MV-4-11 (cell line): ENCODE measurements around the gene KCNC4.
A peak's percentile ranks its signal among the peaks of the same experiment; 100 is the strongest.

ENCODE experiments used
- DNase-seq: peaks from one replicate; lab custom pipeline; 2025; lab: John Stamatoyannopoulos, UW

KCNC4 gene

DNA sequence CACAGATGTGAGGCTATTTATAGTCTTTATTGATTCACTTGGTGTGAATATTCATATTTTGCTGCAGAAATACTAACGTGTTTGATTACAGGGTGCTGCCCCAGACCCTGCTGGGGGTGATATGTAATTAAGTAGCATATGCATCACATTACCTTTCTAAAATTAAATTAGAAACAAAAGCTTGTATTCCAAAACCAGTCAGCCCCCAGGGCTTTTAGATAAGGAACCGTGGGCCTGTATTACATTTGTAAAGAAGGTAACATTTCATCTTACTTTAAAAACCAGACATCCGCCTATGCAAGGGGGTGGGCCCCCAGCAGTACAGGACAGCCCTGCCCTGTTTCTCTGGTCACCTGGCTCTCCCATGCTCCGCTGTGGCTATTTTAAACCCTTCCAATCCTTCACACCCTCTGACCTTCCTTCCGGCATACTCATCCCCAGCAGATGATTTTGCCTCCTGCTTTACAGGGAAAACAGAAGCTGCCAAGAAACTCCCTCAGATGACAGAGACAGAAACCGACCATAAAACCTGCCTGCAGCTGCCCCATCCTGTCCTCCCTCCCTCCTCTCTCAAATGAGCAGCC is 22.0 kb upstream of the KCNC4 start:
- no peak for DNase-seq

DNA sequence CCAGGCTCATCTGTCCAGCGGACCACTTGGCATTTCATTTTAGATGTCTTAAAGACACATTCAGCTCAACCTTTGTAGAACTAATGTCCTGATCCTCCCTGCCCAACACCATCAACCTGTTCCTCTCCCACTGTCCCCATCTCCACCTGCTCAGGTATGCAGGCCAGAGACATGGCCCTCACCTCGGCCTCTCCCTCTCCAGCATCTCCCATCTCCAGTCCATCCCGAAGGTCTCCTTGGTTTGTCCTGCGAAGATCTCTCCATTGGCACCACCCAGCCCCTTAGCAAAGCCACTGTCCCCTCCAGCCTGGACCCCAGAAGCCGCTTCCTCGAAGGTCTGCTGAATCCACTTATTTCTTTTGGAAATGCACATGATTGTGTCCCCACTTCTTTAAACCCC is 20.9 kb upstream of the KCNC4 start:
- DNase-seq = no peak

DNA sequence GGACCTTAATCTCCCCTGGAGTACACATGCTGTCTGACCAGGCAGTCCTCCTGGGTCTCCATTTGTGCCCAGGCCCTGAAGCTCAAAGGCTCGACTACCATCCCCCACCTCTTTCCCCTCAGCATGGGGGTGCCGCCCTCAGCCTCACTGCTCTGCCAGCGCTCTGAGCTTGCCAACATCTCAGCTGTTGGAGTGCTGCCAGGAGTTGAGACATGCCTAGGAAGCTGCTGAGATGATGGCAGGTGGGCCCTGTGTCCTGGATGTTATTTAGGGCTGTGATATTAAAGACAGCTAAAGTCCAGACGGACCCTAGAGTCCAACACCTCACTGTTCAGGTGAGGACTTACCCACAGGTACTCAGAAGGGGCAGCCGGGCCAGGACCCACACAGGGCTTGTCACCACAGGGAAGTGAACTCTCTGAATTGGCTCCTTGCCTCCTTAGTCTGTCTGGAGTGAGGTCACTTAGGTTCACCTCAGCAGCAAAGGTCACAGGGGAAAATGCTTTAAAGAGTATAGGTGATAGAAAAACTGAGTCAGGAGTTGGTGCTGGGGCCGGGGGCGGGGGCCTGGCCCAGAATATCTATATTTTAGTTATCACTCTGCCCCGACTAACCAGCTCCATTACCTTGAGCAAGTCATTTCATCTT is 19.7 kb upstream of the KCNC4 start:
- DNase-seq = no peak

DNA sequence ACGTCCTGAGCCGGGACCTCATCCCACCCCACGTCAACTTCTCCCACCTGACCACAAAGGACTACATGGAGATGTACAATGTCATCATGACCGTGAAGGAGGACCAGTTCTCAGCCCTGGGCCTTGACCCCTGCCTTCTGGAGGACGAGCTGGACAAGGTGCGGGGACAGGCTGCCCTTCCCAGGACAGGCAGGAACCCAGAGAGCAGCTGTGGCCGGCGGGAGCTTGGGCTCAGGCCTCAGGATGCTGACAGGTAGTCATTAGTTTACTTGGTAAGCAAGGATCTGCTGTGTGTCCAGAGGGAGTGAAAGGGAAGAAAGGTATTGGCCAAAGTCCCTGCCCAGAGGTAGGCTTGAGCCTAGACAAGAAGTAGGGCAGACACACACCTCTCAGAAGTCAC is 17.6 kb upstream of the KCNC4 start:
- no peak for DNase-seq

DNA sequence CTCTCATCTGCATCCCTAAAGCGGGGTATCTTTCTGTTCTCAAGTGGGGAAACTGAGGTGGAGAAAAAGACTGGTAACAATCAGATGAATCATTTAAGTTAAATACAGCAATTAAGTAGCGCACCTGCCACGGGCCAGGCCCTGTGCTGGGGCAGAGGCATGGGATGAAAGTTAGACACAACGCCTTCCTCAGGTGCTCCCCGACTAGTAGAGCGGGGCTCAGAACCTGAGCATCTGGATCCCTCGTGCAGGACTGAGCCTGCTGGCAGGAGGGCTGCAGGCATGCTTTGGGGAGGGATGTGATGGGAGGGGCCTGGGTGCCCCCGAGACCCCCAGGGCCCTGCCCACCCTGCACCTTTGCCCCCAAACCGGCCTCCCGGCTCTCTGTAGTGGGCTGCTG is 14.9 kb upstream of the KCNC4 start:
- no peak for DNase-seq

DNA sequence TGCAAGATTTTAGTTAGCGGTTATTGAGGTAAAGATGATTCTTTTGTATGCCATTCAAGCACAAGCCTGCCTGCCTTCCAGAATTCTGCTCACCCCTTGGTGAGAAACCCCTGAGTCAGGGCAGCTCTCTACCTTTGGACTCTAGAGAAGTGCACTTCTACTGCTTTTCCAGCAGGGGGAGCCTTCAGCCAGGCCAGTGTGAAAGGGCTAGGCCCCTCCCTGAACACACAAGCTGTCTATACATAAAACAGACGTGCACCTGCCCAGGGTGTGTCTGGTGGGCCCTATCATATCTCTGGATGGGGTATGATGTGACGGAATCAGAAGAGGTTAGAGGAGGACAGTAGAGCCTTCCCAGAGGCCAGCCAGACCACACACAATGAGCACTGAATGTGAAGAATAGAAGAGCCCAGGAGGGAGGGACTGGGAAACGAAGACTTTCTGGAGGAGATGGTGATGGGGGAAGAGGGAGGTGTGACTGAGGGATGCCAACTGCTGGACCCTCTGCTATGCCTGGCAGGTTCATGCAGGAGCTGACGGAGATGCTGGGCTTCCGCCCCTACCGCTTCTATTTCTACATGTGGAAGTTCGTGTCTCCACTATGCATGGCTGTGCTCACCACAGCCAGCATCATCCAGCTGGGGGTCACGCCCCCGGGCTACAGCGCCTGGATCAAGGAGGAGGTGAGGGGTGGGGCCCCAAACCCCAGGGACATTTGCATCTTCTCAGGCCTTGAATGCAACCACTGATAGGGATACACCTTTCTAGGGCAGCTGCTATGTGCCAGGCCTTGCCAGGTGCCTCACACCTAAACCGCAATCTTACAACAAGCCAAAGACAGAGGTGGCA is 13.0 kb upstream of the KCNC4 start:
- peak; percentile 19 for DNase-seq

DNA sequence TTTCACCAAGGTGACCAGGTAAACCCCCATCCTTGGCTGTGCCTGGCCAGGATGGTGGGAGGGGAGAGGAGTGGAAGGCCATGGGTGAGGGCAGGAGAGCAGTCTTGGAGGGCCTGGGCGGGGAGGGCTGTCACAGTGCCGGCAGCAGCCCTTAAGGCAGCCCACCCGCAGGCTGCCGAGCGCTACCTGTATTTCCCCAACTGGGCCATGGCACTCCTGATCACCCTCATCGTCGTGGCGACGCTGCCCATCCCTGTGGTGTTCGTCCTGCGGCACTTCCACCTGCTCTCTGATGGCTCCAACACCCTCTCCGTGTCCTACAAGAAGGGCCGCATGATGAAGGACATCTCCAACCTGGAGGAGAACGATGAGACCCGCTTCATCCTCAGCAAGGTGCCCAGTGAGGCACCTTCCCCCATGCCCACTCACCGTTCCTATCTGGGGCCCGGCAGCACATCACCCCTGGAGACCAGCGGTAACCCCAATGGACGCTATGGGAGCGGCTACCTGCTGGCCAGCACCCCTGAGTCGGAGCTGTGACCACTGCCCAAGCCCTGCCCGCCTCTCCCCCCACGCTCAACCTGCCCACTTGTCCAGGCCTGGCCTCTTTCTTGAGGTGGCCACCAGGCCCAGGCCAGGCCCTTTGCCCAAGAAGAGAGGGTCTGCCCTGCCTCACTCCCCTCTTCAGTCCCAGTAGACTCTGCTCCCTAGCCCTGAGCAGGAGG is 12.0 kb upstream of the KCNC4 start:
- DNase-seq = no peak

DNA sequence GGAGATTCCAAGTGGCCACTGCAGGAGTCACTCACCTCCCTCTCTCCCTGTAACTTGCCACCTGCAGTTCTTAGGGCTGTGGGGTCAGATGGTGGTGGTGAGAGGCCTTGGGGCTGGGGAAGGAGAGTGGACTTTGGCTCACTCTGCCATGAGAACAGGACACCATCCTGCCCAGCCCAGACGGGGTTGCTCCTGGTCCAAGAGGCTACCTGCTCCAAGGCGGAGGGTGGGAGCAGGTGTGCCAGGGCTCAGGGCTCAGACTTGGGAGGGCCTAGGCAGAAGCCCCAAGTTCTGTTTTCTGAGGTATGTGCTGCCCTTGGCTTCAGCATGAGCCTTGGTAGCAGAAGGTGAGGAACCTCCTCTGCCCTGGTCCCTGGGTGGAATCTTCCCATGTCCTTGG is 11.4 kb upstream of the KCNC4 start:
- DNase-seq = no peak

DNA sequence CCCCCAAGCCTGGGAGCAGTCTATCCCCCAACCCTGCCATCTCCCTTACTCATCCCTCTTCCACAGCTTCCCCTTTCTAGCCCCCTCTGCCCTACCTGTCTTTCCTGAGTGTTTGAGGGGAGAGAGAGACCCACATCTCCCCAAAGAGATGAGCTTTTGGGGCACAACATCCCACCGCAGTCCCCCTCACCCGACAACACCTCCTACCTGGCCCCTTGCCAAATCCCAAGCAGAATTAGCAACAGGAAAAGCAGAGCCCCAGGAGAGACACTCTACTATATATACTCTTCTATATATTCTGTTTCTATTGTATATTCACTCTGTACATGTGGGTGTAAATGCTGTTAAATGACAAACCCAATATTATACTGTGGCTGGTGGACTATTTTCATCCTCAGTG is 9.9 kb upstream of the KCNC4 start:
- DNase-seq = no peak

DNA sequence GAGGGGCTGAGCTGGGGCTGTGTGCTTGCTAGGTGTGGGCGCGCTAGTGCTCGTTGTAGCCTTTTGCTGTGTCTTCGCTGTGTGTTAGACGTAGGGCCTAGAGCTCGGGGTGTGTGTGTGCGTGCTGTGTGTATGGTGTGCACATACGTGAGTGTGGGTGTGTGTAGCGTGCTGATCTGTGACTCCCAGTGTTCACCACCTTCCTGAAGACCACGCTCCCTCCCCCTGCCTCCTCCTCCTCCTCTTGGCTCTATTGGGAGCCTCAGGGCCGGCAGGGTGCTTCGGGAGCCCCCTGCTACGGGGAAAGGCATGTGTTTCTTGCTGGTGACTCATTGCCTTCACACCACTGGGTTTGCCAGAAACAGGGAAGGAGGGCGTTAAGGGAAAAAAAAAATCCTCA is 9.4 kb upstream of the KCNC4 start:
- DNase-seq = no peak

DNA sequence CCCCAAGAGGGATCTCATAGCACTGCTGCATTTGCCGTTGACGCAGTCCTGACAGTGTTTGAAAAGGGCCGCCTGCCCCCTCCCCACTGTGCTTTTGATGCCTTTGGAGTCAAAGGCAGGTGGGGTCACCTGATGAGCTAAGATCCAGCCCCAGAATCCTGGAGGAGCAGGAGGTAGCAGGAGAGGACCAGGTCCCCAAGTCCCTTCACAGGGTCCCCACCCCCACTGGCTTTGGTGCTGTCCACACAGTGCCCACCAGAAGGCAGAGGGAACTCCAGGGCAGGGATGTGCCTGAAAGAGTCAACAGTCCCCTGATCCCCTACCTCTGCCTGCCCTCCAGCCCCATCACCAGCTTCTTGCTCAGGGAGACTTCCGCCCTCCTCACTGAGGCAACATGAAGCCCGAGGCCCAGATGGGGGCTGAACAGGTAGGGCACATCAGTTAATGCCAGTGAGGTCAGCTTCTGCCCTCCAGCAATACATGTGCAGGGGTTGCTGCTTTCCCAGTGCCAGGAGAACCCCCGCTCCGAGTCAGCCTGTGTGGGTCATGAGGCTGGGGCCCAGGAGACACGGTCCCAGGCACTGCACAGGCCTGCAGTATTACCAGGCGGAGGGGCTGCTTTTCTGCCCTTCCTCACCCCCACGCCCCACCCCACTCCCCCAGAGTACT is 8.8 kb upstream of the KCNC4 start:
- DNase-seq = no peak

DNA sequence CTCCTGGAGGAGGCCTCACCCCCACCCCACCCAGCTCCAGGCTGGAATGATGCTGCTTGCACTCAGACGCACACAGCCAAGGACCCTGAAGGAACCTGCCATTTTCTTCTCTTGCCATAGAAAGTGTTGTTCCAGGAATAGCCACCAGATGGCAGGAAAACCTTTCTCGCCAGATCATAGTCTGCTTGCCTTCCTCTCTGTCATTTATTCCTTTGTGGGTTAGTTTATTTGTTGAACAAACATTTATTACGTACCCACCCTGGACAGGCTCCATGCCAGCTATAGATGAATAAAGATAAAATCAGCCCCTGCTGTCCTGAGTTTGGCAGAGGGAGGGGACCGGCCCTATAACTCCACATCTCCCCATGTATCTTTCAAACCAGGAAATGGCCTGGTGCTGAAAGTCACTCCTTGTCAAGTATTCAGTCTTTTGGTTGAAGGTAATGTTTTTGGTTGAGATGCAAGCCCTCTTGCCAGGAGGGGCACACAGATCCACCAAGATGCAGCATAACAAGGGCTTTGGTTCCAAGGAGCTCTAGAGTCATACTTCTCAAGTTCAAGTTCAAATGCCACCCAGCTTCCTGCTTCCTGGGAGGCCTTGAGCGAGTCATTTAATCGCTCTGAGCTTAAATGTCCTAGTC is 7.0 kb upstream of the KCNC4 start:
- peak; percentile 69 for DNase-seq

DNA sequence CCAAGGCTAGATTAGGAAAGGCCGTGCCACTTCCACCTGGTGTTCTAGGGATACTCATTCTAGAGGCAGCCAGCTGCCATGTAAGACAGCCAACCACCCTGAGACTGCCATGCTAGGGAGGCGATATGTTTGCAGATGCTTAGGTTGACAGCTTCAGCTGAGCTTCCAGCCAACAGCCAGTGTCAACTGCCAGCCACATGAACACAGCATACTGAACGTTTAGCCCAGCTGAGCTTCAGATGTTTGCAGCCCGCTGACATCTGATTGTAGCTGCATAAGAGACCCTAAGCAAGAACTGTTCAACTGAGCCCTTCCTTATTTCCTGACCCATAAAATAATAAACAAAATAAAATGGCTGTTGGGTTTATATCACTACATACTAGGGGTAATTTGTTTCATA is 5.0 kb upstream of the KCNC4 start:
- no peak for DNase-seq

DNA sequence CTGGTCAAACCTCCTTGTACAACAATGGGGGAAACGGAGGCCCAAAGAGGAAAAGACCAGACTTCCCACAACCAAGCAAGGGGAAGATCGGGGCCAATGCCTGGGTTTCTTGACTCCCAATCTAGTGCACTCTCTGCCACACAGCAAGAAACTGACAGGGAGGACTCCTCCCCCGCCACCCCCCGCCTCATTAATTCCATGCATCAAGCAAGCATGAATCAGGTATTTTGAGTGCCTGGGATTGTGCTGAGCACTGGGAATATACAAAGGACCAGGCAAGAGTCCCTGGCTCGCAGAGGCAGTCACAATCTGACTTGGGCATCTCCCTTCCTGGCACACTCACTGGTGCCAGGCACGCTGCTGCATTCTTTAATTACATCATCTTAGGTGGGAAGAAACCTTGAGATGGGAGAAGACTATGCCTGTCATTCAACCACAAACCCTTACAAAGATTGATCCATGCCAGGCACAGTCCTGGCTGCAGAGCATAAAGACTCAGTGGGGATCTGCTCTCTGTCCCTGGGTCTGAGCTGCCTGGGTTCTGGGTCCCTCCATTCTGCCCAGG is 4.4 kb upstream of the KCNC4 start:
- no peak for DNase-seq

DNA sequence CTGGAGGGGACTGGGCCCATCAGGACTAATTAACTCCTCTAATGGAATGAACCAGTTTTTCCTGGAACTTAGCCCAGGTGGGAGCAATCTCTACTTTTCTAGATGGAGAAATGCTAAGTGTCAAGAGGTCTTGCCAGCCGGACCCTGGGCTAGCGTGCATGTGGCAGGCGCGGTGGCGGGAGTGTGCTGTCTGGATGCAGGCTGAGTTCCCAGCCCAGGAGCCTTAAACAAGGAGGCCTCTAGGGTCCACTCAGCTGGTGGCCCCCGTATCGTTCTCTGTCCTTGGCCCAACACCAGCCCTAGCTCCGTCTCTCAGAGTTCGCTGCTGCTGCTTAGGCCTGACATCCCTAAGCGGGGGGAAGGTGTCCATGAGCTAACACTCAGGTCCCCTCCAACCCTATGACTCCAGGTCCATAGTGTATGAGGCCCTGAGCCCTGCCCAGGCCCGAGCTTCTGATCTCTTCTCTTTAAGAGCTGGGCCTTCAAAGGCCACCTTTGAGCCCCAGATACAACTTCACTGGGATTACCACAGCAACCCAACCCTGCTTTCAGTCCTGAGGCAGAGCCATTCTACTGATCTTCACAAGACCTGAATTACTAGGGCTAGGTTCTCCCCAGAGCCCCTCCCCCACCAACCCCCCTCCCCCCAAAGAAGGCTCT is 3.7 kb upstream of the KCNC4 start:
- no peak for DNase-seq

DNA sequence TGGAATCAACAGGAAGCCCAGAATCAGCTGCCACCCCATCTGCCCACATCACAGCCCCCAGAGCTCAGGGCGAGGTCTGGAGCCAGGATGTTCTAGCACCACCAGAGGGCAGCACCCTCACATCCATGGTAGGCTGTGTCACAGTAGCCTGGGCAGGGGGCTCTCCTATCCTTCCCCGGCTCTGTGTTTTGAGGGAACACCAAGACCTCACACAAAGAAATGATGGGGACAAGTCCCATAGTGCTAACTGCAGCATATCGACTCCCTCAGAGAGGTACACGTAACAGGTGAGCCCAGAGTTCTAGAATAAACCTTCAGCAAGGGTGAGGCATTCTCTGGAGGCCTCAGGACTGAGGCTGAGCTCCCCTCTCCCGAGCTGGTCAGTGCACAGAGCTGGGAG is 2.3 kb upstream of the KCNC4 start:
- peak; percentile 22 for DNase-seq

DNA sequence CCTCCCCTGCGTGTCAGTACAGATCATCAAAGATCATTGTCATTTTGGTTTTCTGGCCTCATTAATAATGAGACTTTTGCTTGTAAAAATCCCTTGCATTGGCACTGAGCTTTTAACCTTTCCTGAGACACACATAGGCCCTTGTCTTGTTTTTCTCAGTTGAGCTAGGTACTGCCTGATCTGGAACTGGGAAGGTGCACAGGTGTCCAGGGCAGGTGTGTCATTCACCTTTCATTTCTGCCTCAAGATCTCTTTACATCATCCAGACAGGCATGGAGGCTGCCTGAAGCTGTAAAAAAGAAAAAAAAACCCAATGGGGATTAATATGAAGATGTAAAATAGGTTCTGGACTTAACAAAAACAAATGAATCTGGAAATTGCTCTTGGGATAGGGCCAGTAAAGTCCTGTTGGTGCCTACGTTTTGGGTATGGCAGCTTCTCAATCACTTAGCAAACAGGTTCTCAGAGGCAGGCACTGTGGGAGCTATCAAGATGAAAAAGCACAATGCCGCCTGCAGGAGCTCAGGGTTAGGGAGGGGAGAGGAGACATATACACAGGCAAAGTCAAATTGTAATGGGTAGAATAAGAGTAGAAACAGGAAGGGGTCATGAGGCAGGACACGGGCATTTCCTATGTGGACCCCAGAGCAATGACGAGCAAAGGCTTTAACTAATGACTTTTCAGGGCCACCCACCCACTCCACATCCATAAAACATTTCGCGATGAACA is 1.0 kb upstream of the KCNC4 start:
- DNase-seq = no peak

DNA sequence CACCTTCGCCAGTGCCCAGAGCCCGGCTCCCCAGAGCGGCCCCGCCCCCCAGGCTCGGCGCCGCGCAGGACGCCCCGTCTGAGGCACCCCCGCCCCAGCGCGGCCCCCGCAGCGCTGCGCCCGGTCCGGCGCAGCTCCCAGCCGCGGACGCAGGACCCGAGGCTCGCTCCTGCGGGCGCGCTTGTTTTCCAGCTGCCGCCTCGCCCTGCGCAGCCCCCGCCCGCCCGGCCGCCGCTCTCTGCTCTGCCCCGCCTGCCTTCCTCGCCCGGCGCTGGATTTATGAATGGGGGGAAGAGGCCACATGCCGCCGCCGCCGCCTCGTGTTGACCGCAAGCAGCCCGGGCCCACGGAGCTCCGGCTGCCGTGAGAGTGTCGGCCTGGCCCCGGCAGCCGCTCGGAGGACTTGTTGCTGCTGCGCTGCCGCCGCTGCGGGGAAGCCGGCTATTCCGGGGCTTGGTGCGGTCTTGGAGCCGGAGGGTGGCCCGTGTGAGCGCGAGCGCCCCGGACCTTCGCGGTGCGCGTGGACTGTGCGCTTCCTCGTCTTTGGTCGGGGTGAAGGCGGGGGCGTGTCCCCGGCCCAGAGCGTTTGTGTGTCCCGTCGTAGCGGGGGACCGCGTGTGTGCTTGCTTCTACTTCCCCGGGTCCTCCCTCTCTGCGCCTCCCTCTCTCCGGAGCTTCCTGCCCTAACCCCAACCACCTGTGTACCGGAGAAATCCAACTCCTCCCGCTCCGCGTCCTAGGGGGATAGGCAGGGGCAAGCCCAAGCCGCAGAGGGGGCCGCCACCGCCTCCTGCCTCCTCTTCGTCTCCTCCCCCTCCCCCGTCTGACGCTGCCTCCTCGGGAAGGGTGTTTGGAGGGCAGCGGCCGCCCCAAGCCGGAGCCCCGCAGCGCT is 736 bp downstream of the KCNC4 start:
- peak; percentile 47 for DNase-seq
